Smooth muscle cell (in vitro differentiated cells): Measurements from ENCODE around the gene BORCS5. TPM values are rescaled to one million over a fixed set of nuclear protein-coding genes. Genes with fewer than 3 reads are reported as not detected.

Source experiments
- DNase-seq: peaks from one replicate; lab custom pipeline; 2025; ENCODE audit not compliant: unreplicated experiment; lab: John Stamatoyannopoulos, UW
- H2AFZ ChIP-seq: fragments of 200-600 bp; sonication (generic); 2 replicates; pipeline ENCODE4 v1.6.0; 2016; ENCODE audit warnings: antibody characterized with exemption, low read depth, mild to moderate bottlenecking
- H3F3A ChIP-seq: fragments of 200-600 bp; sonication (generic); 2 replicates; pipeline ENCODE4 v1.6.0; 2017; ENCODE audit warnings: antibody characterized with exemption, low read depth
- H3K27ac ChIP-seq: fragments of 200-600 bp; sonication (generic); 2 replicates; pipeline ENCODE4 v1.5.1; 2016; ENCODE audit warnings: low read depth, mild to moderate bottlenecking
- H3K27me3 ChIP-seq: fragments of 200-600 bp; sonication (generic); 2 replicates; pipeline ENCODE4 v1.6.1; 2016; ENCODE audit warnings: low read depth, mild to moderate bottlenecking
- H3K36me3 ChIP-seq: fragments of 200-600 bp; sonication (generic); 2 replicates; pipeline ENCODE4 v1.5.1; 2016; ENCODE audit warnings: low read depth
- H3K4me1 ChIP-seq: fragments of 200-600 bp; sonication (generic); 2 replicates; pipeline ENCODE4 v1.5.1; 2016; ENCODE audit warnings: low read depth
- H3K4me2 ChIP-seq: fragments of 200-600 bp; sonication (generic); 2 replicates; pipeline ENCODE4 v1.6.0; 2016; ENCODE audit warnings: mild to moderate bottlenecking
- H3K4me3 ChIP-seq: fragments of 200-600 bp; sonication (generic); 2 replicates; pipeline ENCODE4 v1.5.1; 2016; ENCODE audit warnings: mild to moderate bottlenecking
- H3K79me2 ChIP-seq: fragments of 200-600 bp; sonication (generic); 2 replicates; pipeline ENCODE4 v1.6.0; 2016; ENCODE audit warnings: low read depth, mild to moderate bottlenecking
- H3K9ac ChIP-seq: fragments of 200-600 bp; sonication (generic); 2 replicates; pipeline ENCODE4 v1.6.0; 2016; ENCODE audit warnings: low read depth
- H3K9me3 ChIP-seq: fragments of 200-600 bp; sonication (generic); replicated peaks from 2 replicates; pipeline ENCODE4 v1.5.1; 2016; ENCODE audit warnings: low read depth
- H4K20me1 ChIP-seq: fragments of 200-600 bp; sonication (generic); 2 replicates; pipeline ENCODE4 v1.6.0; 2016; ENCODE audit warnings: low read depth
- CTCF ChIP-seq: fragments of 200-600 bp; sonication (generic); IDR thresholded peaks from 2 replicates; pipeline ENCODE4 v1.5.1; 2017; ENCODE audit warnings: borderline replicate concordance, mild to moderate bottlenecking, antibody characterized with exemption; ENCODE audit not compliant: insufficient read depth, poor library complexity, severe bottlenecking
- WGBS: methylation state at CpG from one replicate; pipeline ENCODE4 v1.1.7; 2016; ENCODE audit warnings: low lambda C conversion rate; 5-methylcytosine and 5-hydroxymethylcytosine counted together
- polyA plus RNA-seq: library from polyadenylated mRNA; unstranded; fragments of >200 nt; fragmentation: Nextera tagmentation; extraction: Ambion mirVana; gene quantifications from 2 replicates; pipeline ENCODE4 v1.2.1, GENCODE V29; 2016
- total RNA-seq: library from RNA; depleted of rRNA; stranded (reverse); fragments of >200 nt; gene quantifications from 2 replicates; pipeline ENCODE4 v1.2.3, GENCODE V29; 2014

The BORCS5 gene
- total and polyA plus RNA-seq, 2 experiments from 2014 or later = 11.2 to 11.7 TPM

DNA sequence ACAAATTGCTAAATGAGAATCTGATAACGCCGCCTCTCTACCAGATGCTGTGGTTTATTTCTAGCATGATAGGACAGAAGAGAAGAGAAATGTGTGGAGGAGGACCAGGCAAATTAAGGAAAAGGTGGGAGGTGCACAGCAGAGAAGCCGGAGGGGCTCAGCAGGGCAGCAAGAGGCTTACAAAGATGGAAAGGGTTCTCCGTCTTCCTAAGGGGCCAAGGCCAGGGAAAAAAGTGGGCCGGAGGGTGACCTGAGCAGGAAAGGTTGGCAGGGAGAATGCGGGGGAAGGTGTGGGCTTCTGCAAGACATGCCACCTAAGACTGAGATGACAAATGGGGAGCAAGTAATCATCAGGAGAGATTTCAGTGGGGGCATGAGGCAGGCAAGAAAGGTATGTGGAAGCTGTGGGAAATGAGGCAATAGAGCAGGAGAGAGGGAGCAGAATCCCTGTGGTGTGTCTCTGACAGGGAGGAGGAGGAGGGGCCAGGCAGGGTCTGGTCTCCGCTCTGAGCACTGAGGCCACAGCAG, 25.6 kb upstream of the BORCS5 start:
- no peaks in the 10 kb centered on the region for H4K20me1 ChIP-seq
- H3K9me3 ChIP-seq = no peaks in the 10 kb centered on the region
- peaks cover 5% of the 10 kb centered on the region for H3K4me1 ChIP-seq
- H2AFZ ChIP-seq = no peak overlapping the region
- 67% methylated on average over 7 of the region's 7 CpGs for WGBS
- H3K36me3 ChIP-seq = no peaks in the 10 kb centered on the region
- H3K4me2 ChIP-seq = peak overlapping the region; percentile 46
- no peak for DNase-seq
- no peak overlapping the region for H3K4me3 ChIP-seq
- H3K27me3 ChIP-seq = no peaks in the 10 kb centered on the region
- TF ChIP-seq CTCF = no peak
- H3K9ac ChIP-seq = no peak overlapping the region
- H3K27ac ChIP-seq = no peak overlapping the region
- no peaks in the 10 kb centered on the region for H3K79me2 ChIP-seq
- H3F3A ChIP-seq = no peaks in the 10 kb centered on the region

GRCh38 chr12:12331896-12332295, 25.0 kb upstream of the BORCS5 start:
- peaks cover 5% of the 10 kb centered on the region for H3K4me1 ChIP-seq
- no peaks in the 10 kb centered on the region for H3K27me3 ChIP-seq
- no peaks in the 10 kb centered on the region for H3K36me3 ChIP-seq
- H3K9ac ChIP-seq = no peak overlapping the region
- no peaks in the 10 kb centered on the region for H3K79me2 ChIP-seq
- no peaks in the 10 kb centered on the region for H3F3A ChIP-seq
- WGBS = 68% methylated on average over 1 of the region's 1 CpG
- H3K27ac ChIP-seq = no peak overlapping the region
- no peak overlapping the region for H3K4me3 ChIP-seq
- DNase-seq = no peak
- TF ChIP-seq CTCF = no peak
- H4K20me1 ChIP-seq = no peaks in the 10 kb centered on the region
- H2AFZ ChIP-seq = no peak overlapping the region
- peak overlapping the region; percentile 46 for H3K4me2 ChIP-seq
- no peaks in the 10 kb centered on the region for H3K9me3 ChIP-seq

DNA sequence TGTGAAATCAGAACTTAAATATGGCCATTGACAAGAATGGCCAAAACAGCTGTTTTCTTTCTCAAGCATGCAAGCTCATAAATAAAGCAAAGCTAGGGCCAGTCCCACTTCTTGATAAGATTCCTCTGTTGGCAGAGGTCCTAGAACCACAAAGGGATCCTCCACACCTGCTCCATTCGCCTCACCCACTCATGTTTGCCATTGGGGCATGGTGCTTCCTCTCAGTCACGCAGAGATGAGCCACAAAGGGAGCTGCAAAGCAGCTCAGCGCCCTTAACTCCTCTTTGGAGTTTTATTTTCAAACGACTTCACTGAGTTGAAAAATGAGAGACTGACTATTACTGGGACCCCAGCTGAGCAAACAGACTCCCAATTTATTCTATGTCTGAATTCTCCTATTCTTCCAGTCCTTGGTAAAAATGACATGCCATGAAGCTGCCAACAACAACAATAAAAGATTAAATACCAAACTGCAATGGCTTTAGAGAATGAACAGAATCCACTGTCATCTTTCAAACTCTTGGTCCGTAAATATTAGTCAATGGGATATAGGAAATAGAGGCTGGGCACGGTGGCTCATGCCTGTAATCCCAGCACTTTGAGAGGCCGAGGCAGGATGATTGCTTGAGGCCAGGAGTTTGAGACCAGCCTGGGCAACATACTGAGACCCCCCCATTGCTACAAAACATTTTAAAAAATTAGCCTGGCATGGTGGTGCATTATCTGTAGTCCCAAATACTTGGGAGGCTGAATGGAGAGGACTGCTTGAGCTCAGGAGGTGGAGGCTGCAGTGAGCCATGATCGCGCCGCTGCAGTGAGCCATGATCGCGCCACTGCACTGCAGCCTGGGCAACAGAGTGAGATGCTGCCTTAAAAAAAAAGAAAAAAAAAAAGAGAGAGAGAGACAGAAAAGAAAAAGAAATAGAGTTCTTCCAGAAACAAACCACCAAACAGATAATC, 23.2 kb upstream of the BORCS5 start:
- no peak overlapping the region for H3K27ac ChIP-seq
- 87% methylated on average over 12 of the region's 12 CpGs for WGBS

More for the DNA sequence above, 23.2 kb upstream of the BORCS5 start:
- Histone ChIP-seq H3K4me1 (peaks cover 5% of the 10 kb centered on the region), H3K36me3 (no peaks in the 10 kb centered on the region), H3K79me2 (no peaks in the 10 kb centered on the region), H2AFZ (no peak overlapping the region), H3K9me3 (no peaks in the 10 kb centered on the region), H3K4me2 (no peak overlapping the region), H3F3A (no peaks in the 10 kb centered on the region), H3K4me3 (no peak overlapping the region), H4K20me1 (no peaks in the 10 kb centered on the region), H3K9ac (no peak overlapping the region), H3K27me3 (no peaks in the 10 kb centered on the region)
- no peak for TF ChIP-seq CTCF
- no peak for DNase-seq
